Spinal cord (tissue), 10 donors: ENCODE results near the gene GSG1L. TPM values are rescaled to one million over a fixed set of nuclear protein-coding genes. Genes with fewer than 3 reads are reported as not detected.

Experiments
- DNase-seq, 6 donors: peaks; one replicate each; pipeline versions ENCODE4 v3.0.0 to v3.0.0-alpha.2; 2013 to 2015; ENCODE audit warnings: low spot score in 6 of 6, low read depth in 4 of 6
- H3K27ac ChIP-seq: one replicate; pipeline ENCODE4 v1.5.1; 2013; ENCODE audit warnings: low read depth, low read length, control low read depth
- H3K27me3 ChIP-seq: one replicate; pipeline ENCODE4 v1.6.1; 2013; ENCODE audit warnings: low read length; ENCODE audit not compliant: control insufficient read depth, insufficient read depth
- H3K36me3 ChIP-seq: one replicate; pipeline ENCODE4 v1.6.1; 2013; ENCODE audit warnings: low read length; ENCODE audit not compliant: control insufficient read depth, insufficient read depth
- H3K4me1 ChIP-seq: one replicate; pipeline ENCODE4 v1.6.1; 2013; ENCODE audit warnings: low read length; ENCODE audit not compliant: control insufficient read depth, insufficient read depth
- H3K4me3 ChIP-seq: one replicate; pipeline ENCODE4 v1.5.1; 2013; ENCODE audit warnings: low read depth, low read length, control low read depth
- H3K9me3 ChIP-seq: one replicate; pipeline ENCODE4 v1.6.1; 2013; ENCODE audit warnings: low read length; ENCODE audit not compliant: control insufficient read depth, insufficient read depth
- WGBS: methylation state at CpG from one replicate; pipeline ENCODE4 v1.1.5; 2013; ENCODE audit warnings: missing lambda C conversion rate; ENCODE audit not compliant: insufficient coverage; 5-methylcytosine and 5-hydroxymethylcytosine counted together
- polyA plus RNA-seq, 2 donors: library from polyadenylated mRNA; unstranded; fragments of 120-200 nt; gene quantifications; one replicate each; pipeline ENCODE4 v1.2.1, GENCODE V29; 2013; ENCODE audit not compliant: insufficient read length in 2 of 2
- total RNA-seq, 2 donors: library from RNA; depleted of rRNA in 1 of 2; stranded (reverse); fragments of 120-200 nt in 1 of 2; fragments of >200 nt in 1 of 2; gene quantifications; one replicate each; pipeline versions ENCODE4 v1.2.3 to v1.2.4, GENCODE V29; 2013 to 2014
- donor health status: healthy.

The GSG1L gene
- total and polyA plus RNA-seq, 4 donors: 7.5 to 26.1 (median 18.0) TPM

DNA sequence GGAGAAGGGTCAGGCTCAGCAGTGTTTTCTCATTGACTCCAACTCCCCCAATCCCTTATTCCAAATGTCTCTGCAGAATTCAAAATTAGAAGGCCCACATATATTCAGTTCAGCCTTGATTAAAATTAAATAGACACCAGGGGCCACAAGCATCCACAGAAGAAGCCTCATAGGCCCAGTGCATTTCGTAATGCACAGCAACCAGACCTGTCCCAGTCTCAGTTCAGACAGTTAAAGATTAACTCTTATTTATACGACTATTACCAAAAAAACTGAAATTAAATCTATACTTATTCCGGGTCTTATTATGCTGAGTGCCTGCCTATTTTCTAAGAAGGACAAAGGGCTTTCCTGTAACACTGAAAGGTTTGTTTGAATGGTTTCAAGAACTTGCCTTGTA is 41.8 kb upstream of the GSG1L start:
- Histone ChIP-seq H3K9me3 (no peaks in the 10 kb centered on the region), H3K27ac (no peak overlapping the region), H3K4me1 (peaks cover 3% of the 10 kb centered on the region), H3K27me3 (no peaks in the 10 kb centered on the region), H3K36me3 (peaks cover 78% of the 10 kb centered on the region), H3K4me3 (no peak overlapping the region)
- no peak for DNase-seq
- 80% methylated on average over 1 of the region's 3 CpGs for WGBS

- Histone ChIP-seq H3K4me3 (no peak overlapping the region), H3K9me3 (no peaks in the 10 kb centered on the region), H3K27me3 (no peaks in the 10 kb centered on the region), H3K36me3 (peaks cover 87% of the 10 kb centered on the region), H3K4me1 (peaks cover 3% of the 10 kb centered on the region), H3K27ac (no peak overlapping the region)
- no peak for DNase-seq
- 94% methylated on average over 16 of the region's 16 CpGs for WGBS
These were observed 40.9 kb upstream of the GSG1L start for GRCh38 chr16:28104404-28104803.

GRCh38 chr16:28103516-28104170 is 40.1 kb upstream of the GSG1L start:
- Histone ChIP-seq H3K27ac (no peak overlapping the region), H3K27me3 (no peaks in the 10 kb centered on the region), H3K36me3 (peaks cover 93% of the 10 kb centered on the region), H3K4me1 (peaks cover 3% of the 10 kb centered on the region), H3K4me3 (no peak overlapping the region), H3K9me3 (no peaks in the 10 kb centered on the region)
- WGBS: 97% methylated on average over 7 of the region's 14 CpGs
- DNase-seq: no peak

GRCh38 chr16:28101533-28101890 is 38.0 kb upstream of the GSG1L start:
- Histone ChIP-seq H3K27ac (no peak overlapping the region), H3K4me3 (no peak overlapping the region), H3K36me3 (peaks cover 93% of the 10 kb centered on the region), H3K4me1 (peaks cover 3% of the 10 kb centered on the region), H3K27me3 (no peaks in the 10 kb centered on the region), H3K9me3 (no peaks in the 10 kb centered on the region)
- DNase-seq: no peak
- 94% methylated on average over 5 of the region's 6 CpGs for WGBS

- no peaks in the 10 kb centered on the region for H3K9me3 ChIP-seq
- H3K4me3 ChIP-seq: no peak overlapping the region
- 96% methylated on average over 14 of the region's 14 CpGs for WGBS
- H3K27ac ChIP-seq: no peak overlapping the region
- H3K27me3 ChIP-seq: no peaks in the 10 kb centered on the region
- H3K36me3 ChIP-seq: peaks cover 93% of the 10 kb centered on the region
- peaks cover 2% of the 10 kb centered on the region for H3K4me1 ChIP-seq
- DNase-seq: no peak
These were observed 37.5 kb upstream of the GSG1L start for GRCh38 chr16:28100810-28101532.

GRCh38 chr16:28098959-28099945 is 35.7 kb upstream of the GSG1L start:
- Histone ChIP-seq H3K27ac (no peak overlapping the region), H3K27me3 (no peaks in the 10 kb centered on the region), H3K9me3 (no peaks in the 10 kb centered on the region), H3K4me3 (no peak overlapping the region), H3K36me3 (peaks cover 90% of the 10 kb centered on the region), H3K4me1 (no peaks in the 10 kb centered on the region)
- DNase-seq: peak in 1 of 6 donors; percentile 67
- 94% methylated on average over 17 of the region's 20 CpGs for WGBS

GRCh38 chr16:28098171-28098958 is 34.9 kb upstream of the GSG1L start:
- DNase-seq: no peak
- no peaks in the 10 kb centered on the region for H3K9me3 ChIP-seq
- no peak overlapping the region for H3K4me3 ChIP-seq
- H3K36me3 ChIP-seq: peaks cover 84% of the 10 kb centered on the region
- peaks cover 5% of the 10 kb centered on the region for H3K4me1 ChIP-seq
- H3K27ac ChIP-seq: no peak overlapping the region
- H3K27me3 ChIP-seq: no peaks in the 10 kb centered on the region
- 93% methylated on average over 19 of the region's 21 CpGs for whole genome bisulfite sequencing

GRCh38 chr16:28096983-28097899 is 33.7 kb upstream of the GSG1L start:
- no peak overlapping the region for H3K27ac ChIP-seq
- H3K4me3 ChIP-seq: no peak overlapping the region
- H3K36me3 ChIP-seq: peaks cover 77% of the 10 kb centered on the region
- H3K9me3 ChIP-seq: no peaks in the 10 kb centered on the region
- DNase-seq: no peak
- H3K4me1 ChIP-seq: peaks cover 10% of the 10 kb centered on the region
- 81% methylated on average over 12 of the region's 17 CpGs for WGBS
- H3K27me3 ChIP-seq: no peaks in the 10 kb centered on the region
